ENCODE data around the gene ZNF415.
"Not testable (repeated sequence)": the region's sequence is repeated elsewhere in the genome, so short reads cannot be mapped to it uniquely, and the experiment has no call there.

Gene ZNF415

DNA sequence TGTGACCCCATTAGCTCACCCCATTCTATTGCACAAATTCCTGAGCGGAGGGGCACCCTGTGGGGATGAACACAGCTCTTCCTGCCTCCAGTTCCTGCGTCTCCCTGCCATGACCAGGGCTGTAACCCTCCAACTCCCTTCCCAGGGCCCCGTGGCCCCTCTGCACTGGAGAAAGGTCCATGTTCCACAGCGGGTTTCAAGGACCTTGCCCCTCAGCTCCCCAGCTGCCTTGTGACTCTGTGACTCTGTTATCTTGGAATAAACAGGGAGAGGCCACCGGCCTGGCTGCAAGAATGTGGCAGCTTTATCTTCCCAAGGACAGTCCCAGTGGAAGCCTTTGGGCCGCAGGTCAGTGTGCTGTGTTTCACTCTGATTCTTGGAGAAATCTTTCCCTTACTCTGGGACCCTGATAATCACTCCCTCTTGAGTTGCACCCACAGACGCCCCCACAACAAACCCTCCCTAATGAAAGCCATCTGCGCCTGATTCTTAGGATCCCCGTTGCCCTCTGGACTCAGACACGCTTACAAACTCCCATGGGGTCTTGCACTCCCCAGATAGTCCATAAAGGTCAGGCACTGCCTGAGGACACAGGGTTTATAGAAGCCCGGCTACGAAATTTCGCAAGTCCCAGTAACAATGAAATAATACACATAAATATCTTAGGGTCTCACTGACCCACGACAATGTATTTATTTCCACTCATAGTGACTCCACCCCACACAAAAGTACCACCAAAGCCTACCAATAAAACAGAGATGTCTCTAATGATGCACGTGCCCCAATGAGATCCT lies 5.8 kb downstream of the ZNF415 start:
- not testable (repeated sequence) for H3K4me1 Mint-ChIP-seq, H3K4me3 Mint-ChIP-seq, H3K27ac Mint-ChIP-seq, DNase-seq, ATAC-seq
- Mint-ChIP-seq H3K27me3 (peaks cover 17% of the 10 kb centered on the region), H3K9me3 (peaks cover 27 to 66% of the 10 kb centered on the region in 2 donors)

DNA sequence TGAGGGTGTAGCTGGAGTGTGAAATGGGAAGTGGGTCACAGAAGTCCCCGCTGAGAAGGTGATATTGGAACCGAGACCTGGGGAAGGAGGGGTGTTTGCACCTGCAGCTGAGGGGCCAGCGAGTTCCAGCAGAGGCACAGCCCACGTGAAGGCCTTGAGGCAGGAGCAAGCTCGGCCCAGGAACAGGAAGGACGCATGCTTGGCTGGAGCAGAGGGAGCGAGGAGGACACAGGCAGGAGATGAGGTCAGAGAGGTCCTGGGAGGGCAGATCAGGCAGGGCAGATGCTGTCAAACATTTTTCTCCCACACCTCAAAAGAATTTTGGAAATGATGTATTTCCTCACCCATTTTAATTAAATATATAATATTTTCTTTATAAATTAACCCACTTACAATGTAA lies 9.3 kb downstream of the ZNF415 start:
- Mint-ChIP-seq H3K4me3 (no peak overlapping the region), H3K9me3 (peaks cover 22 to 62% of the 10 kb centered on the region in 2 donors), H3K27me3 (peaks cover 8% of the 10 kb centered on the region), H3K27ac (no peak overlapping the region), H3K4me1 (no peaks in the 10 kb centered on the region)
- DNase-seq: no peak
- ATAC-seq: no peak

DNA sequence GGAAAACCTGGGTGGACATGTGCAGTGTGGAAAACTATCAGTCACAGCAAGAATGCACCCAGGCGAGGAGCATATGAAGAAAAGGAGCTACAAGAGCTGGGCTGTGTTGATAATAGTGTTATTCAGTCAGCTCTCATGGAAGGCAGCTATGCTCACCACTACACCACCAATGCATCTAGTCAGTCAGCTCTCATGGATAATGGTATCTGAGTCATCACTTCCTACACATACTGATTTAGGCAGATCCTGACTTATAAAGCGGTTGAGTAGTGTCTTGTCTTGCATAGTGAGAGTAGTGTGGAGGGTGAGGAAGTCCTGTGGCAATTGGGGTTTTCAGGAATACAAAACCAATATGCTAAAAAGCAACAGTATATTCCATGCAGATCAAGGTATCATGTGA lies 20.4 kb downstream of the ZNF415 start:
- no peaks in the 10 kb centered on the region for H3K4me1 Mint-ChIP-seq
- H3K4me3 Mint-ChIP-seq: no peak overlapping the region
- no peaks in the 10 kb centered on the region for H3K27me3 Mint-ChIP-seq
- H3K9me3 Mint-ChIP-seq: peaks cover 53 to 67% of the 10 kb centered on the region in 2 donors
- ATAC-seq: no peak
- no peak for DNase-seq
- H3K27ac Mint-ChIP-seq: no peak overlapping the region

DNA sequence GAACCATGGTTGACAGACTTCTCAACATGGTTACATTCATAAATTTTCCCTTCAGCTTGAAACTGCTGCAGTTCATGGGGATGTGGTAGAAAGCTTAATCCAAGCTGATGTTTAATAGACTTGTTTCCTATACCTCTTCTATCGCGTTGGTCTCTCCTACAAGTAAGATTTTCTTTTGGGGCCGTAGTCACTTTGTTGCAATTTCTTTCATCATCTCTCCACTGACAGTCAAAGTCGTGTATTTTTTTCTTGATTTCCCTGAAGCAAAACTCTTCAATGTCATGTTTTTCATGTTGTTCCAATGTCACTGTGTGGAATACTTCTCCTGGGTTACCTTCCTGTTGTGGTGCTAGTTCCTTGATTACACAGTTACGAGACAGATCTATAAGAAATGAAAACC lies 23.2 kb downstream of the ZNF415 start:
- no peak for DNase-seq
- no peak overlapping the region for H3K4me3 Mint-ChIP-seq
- ATAC-seq: no peak
- H3K9me3 Mint-ChIP-seq: peaks cover 39 to 45% of the 10 kb centered on the region in 2 donors
- no peaks in the 10 kb centered on the region for H3K27me3 Mint-ChIP-seq
- no peak overlapping the region for H3K27ac Mint-ChIP-seq
- no peaks in the 10 kb centered on the region for H3K4me1 Mint-ChIP-seq

DNA sequence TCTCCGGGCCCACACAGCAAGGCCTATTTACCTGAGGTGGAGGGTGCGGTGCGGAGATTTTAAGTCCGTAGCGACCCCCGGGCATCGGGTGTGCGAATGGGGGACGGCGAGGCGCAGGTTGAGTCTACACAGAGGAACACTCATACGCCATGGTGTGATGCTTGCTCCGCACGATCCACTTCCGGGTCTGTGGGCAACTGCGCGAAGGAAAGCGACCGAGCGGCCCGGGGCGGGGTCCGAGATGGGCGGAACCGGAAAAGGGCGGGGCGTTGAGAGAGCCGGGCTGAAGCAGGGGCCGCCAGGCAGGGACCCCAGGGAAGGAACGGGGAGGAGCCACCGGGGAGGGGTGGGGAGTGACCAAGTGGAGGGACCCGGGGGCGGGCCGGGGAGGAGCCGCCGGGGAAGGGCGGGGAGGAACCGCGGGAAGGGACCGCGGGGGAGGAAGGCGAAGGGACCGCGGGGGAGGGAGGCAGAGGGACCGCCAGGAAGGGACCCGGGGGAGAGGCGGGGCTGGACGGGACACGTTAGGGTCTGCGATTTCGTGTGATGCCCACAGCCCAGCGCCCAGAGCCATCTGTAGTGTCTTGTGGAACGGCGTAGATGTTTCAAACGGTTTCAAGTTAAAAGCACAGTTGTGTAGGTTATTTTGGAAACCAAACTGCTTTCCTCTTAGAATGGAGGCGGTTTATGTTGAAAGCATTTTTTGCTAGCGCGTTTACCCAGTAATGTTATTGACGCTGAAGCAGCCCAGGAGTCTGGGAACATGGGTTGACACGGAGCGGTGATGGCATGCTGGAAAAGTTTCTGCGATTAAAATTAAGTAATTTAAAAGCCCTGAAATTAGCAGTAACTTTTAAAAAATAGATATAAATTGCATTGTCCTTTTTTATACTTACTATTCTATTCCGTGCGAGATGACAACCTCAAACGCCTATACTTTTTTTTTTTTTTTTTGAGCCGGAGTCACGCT lies 29.2 kb downstream of the ZNF415 start, which contains the start of gene ZNF160:
Gene ZNF160, minus strand, starts transcription at position 189 of the 970 bp plus-strand sequence. CDS start 17,146 bp downstream, outside the sequence.
- Mint-ChIP-seq H3K27me3 (no peaks in the 10 kb centered on the region), H3K27ac (peak within 1 kb of the TSS; percentile 92 to 94), H3K4me1 (peaks cover 22% of the 10 kb centered on the region), H3K9me3 (peaks cover 4 to 15% of the 10 kb centered on the region in 2 donors), H3K4me3 (peak within 1 kb of the TSS; percentile 91 to 92)
- ATAC-seq: peak; percentile 96
- DNase-seq: peak; percentile 98

DNA sequence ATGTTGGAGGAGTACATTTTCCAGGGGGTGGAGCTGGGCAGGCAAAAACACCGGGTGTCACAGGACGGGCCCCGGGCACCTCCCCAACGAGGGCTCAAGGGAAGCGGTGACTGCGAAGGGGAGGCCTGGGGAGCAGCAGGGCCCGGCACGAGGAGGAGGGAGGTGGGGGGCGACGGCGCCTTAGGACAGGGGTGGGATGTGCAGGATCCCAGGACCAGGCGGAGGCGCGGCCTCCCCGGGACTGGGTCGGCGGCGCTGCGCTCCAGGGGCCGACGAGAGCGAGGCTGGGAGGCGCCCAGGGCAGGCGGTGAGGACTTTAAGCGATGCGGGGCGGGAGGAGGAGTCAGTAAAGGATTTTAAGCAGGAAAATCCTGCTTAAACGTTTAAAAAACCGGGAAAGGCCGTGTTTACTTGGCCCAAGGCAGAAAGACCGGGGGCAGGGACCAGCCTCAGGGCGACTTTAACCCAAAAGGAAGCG lies 29.9 kb downstream of the ZNF415 start:
- Mint-ChIP-seq H3K9me3 (peaks cover 0 to 13% of the 10 kb centered on the region in 2 donors), H3K4me1 (peaks cover 27% of the 10 kb centered on the region), H3K27me3 (no peaks in the 10 kb centered on the region), H3K4me3 (peak overlapping the region; percentile 91 to 92), H3K27ac (peak overlapping the region; percentile 86 to 92)
- peak in 1 of 2 donors; percentile 42 for DNase-seq
- peak; percentile 25 for ATAC-seq

DNA sequence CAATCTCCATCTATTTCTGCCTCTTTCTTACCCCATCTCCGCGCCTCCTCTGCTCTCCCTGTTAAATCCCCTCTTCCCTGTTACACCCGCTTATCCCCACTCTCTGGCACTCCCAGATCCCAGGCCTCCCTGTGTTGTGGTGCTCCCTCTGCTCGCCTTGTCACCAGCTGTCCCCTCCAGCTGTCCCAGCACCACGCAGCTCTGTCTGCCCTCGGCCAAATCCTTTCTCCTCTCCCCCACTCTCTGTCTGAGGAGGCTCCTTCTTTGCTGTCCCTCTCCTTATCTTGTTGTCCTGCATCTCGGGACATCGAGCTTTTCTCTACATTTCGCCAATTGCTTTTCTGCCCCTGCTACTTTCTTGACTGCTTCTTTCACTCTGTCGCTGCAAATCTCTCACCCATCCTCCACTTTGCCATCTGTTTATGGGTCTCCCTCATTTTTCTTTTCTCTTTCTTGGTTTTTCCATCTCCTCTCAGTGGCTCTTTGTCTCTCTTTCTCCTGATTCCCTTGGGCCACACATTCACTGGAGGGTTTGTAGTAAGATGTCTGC lies 30.4 kb downstream of the ZNF415 start:
- no peak for ATAC-seq
- no peak for DNase-seq
- Mint-ChIP-seq H3K27me3 (no peaks in the 10 kb centered on the region), H3K4me1 (peaks cover 32% of the 10 kb centered on the region), H3K9me3 (peaks cover 0 to 17% of the 10 kb centered on the region in 2 donors), H3K27ac (peak overlapping the region; percentile 86 to 92), H3K4me3 (peak overlapping the region; percentile 91 to 92)

DNA sequence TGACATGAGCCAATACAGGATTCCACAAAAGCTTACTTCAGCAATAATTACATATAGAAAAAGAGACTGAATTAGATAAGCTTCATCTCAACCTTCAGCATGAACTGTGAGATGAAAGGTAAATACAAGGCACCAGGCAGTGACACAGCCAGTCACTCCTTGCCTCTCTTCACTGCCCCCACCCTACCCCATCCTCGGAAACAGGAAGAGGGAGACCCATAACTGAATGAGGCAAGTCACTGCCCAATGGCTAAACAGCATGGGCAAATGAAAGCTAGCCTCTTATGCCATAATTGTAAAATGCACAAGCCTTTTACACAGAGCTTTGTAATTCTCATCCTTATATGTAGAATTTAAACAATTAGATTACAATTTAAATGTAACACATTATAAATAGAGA lies 31.2 kb downstream of the ZNF415 start:
- Mint-ChIP-seq H3K4me1 (peaks cover 35% of the 10 kb centered on the region), H3K27me3 (no peaks in the 10 kb centered on the region), H3K9me3 (peaks cover 0 to 12% of the 10 kb centered on the region in 2 donors), H3K4me3 (peak overlapping the region; percentile 91 to 92), H3K27ac (peak overlapping the region in 1 of 2 donors; percentile 86)
- peak; percentile 3 to 29 for DNase-seq
- no peak for ATAC-seq

DNA sequence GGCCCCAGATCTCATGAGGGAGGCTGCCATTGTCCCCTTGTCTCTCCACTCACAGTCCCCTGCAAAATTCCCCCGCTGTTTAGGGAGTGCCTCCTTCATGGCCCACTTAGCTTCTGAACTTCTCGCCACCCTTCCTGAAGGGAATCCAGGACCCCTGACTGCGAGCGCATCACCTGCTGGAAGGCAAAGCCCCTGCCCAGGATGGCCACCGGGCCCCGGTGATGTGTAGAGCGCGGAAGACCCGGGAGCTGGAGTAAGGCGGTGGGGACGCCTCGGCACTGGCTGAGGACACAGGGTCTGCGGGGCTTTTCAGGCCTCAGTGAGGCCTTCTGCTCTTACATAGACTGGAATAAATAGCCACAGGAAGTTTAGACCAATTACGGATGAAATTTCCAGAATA lies 34.1 kb downstream of the ZNF415 start:
- DNase-seq, H3K27me3 Mint-ChIP-seq, ATAC-seq, H3K27ac Mint-ChIP-seq, H3K4me3 Mint-ChIP-seq: not testable (repeated sequence)
- Mint-ChIP-seq H3K9me3 (peaks cover 5 to 17% of the 10 kb centered on the region in 2 donors), H3K4me1 (peaks cover 41% of the 10 kb centered on the region)

DNA sequence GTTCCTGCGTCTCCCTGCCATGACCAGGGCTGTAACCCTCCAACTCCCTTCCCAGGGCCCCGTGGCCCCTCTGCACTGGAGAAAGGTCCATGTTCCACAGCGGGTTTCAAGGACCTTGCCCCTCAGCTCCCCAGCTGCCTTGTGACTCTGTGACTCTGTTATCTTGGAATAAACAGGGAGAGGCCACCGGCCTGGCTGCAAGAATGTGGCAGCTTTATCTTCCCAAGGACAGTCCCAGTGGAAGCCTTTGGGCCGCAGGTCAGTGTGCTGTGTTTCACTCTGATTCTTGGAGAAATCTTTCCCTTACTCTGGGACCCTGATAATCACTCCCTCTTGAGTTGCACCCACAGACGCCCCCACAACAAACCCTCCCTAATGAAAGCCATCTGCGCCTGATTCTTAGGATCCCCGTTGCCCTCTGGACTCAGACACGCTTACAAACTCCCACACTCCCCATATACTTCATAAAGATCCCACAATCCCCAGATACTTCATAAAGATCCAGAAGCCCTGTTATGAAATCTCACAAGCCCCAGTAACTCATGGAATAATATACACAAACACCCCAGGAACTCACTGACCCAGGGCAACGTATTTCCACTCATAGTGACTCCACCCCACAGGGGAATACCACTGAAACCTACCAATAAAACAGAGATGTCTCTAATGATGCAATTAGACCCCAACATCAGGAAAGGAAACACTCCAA lies 35.6 kb downstream of the ZNF415 start:
- ATAC-seq, H3K27me3 Mint-ChIP-seq, DNase-seq: not testable (repeated sequence)
- peaks cover 5 to 17% of the 10 kb centered on the region in 2 donors for H3K9me3 Mint-ChIP-seq
- peak overlapping the region in 1 of 2 donors; percentile 93 for H3K27ac Mint-ChIP-seq
- peaks cover 34% of the 10 kb centered on the region for H3K4me1 Mint-ChIP-seq
- peak overlapping the region in 1 of 2 donors; percentile 39 for H3K4me3 Mint-ChIP-seq

DNA sequence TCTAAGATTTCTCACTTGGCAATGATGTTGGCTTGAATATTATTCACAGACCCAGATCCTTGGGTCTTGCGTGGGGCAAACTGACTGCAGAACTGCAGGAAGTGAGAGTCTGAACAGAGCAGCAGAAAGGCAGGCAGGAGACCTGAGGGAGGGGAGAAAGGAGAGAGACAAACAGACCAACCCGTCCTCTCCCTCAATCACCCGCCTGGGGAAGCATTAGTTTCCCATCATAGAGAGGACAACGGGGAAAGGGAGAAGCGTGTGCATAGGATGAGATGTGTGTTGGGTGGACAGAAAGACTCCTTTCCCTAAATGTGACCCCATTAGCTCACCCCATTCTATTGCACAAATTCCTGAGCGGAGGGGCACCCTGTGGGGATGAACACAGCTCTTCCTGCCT lies 36.1 kb downstream of the ZNF415 start:
- not testable (repeated sequence) for H3K4me3 Mint-ChIP-seq, H3K27ac Mint-ChIP-seq, H3K27me3 Mint-ChIP-seq, ATAC-seq, DNase-seq
- Mint-ChIP-seq H3K9me3 (peaks cover 5 to 12% of the 10 kb centered on the region in 2 donors), H3K4me1 (peaks cover 29% of the 10 kb centered on the region)

DNA sequence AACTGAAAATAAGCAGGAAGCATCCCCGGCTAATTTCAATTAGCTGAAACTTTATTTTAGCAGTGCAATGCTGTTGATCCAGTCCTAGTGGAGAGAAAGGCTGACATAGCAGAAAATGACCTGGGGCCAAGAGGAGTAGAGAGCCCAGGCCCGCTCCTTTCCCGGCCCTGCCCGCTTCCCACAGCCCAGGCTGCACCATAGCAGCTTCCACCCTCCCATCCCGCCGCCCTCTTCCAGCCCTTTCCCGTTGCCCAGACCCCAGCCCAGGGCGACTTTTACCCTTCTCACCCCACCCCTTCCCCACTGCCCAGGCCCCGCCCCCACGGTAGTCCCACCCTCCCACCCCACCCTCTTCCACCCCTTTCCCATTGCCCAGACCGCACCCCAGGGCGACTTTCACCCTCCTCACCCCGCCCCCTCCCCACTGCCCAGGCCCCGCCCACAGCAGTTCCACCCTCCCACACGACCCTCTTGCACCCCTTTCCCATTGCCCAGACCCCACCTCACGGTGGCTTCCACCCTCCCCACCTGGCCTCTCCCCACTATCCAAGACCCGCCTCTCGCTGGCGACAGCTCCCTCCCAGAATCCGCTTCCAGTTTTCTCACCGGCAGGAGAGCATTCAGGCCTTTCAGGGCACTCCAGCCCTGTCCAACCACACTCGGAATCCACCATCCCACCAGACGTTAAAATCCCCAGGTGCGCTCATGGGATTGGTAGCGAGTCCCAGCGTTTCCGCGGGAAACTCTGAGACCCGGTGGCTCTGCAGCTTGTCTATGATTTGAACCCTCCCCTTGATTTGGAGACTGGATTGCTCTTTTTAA lies 37.7 kb downstream of the ZNF415 start:
- peak overlapping the region; percentile 25 to 86 for H3K27ac Mint-ChIP-seq

DNA sequence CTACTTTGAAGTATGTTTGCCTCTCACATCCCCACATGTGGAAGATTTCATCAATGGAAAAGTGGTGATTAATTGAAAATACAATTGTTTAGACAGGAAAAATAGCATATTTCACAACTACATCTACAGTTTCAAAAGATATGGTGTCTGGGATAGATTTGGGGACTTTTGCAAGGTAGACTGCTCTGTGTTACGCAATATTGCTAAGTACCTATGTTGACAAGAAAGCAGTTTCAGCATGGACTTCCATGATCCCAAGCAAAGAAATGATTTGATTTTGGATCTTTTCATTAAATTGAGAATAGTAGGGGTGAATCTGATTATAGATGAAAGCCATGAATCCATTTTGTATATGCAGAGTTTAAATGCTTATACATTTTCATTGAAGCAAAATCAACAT lies 40.0 kb downstream of the ZNF415 start:
- H3K4me1 Mint-ChIP-seq: peaks cover 14% of the 10 kb centered on the region
- DNase-seq (no peak), ATAC-seq (no peak)
- H3K27ac Mint-ChIP-seq: no peak overlapping the region
- peaks cover 5 to 20% of the 10 kb centered on the region in 2 donors for H3K9me3 Mint-ChIP-seq
- H3K4me3 Mint-ChIP-seq: no peak overlapping the region
- no peaks in the 10 kb centered on the region for H3K27me3 Mint-ChIP-seq

More for the DNA sequence above, 37.7 kb downstream of the ZNF415 start:
- Mint-ChIP-seq H3K9me3 (peaks cover 5 to 20% of the 10 kb centered on the region in 2 donors), H3K27me3 (no peaks in the 10 kb centered on the region), H3K4me1 (peaks cover 28% of the 10 kb centered on the region), H3K4me3 (no peak overlapping the region)
- no peak for DNase-seq
- no peak for ATAC-seq

All from stimulated activated naive CD8-positive, alpha-beta T cell treated with anti-CD3 and anti-CD28 coated beads, Interleukin-15, amount 100 ng/mL, for 72 hours (primary cell).